Measurements from ENCODE around the gene TMBIM1. TPM values are rescaled to one million over a fixed set of nuclear protein-coding genes. Genes with fewer than 3 reads are reported as not detected.
A peak's percentile ranks its signal among the peaks of the same experiment; 100 is the strongest.

Gene TMBIM1
- total RNA-seq, 1 donor from 2014 or later = 86.4 TPM

DNA sequence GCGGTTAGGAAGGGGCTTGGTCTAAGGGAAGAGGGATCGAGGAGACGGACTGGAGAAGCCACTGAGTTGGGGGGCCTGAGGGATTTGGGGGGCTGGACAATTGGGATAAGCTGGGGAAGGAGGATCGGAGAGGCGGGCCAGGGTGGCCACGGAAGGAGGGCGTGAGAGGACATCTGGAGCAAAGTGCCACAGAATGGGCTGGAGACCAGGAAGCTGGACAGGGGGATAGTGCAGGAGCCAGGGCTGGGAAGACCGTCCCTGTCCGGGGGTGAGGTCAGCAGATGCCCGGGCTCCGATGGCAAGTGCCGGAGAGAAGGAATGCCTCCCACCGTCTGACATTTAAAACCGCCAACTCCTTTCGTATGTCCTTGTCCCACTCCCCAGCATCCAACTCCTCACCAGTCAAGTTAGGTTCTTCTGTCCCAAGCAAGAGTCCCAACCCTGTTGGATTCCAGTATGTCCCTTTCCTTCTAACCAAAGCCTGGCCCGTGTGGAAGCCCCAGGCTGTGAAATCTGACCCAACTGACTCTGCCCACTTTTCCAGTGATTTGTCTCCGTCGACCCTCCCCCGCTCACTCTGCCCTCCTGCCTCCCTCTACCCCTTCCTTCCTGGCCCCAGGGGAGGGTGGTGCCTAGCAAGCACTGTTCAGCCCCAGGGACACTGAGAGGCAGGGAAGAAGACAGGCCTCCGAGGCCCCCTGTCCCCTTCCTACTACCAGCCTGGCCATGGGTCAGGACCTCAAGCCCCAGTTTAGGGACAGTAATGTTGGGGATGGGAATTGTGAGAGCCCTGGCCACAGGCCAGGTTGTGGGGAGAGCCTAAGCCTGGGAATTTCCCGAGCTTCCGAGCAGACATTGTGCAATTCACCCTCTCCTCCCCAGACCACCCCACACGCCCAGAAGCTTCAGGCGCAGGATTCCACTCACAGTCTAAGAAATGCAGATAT is 31.5 kb upstream of the TMBIM1 start:
- no peaks in the 10 kb centered on the region for H3K36me3 Mint-ChIP-seq (ENCODE audit: unreplicated experiment)
- no peaks in the 10 kb centered on the region for H3K9me3 Mint-ChIP-seq (ENCODE audit: unreplicated experiment)
- no peaks in the 10 kb centered on the region for H3K27me3 Mint-ChIP-seq (ENCODE audit: unreplicated experiment)
- no peak for DNase-seq (ENCODE audit: extremely low spot score, unreplicated experiment)
- H3K4me1 Mint-ChIP-seq (ENCODE audit: unreplicated experiment) = peaks cover 36% of the 10 kb centered on the region
- peak overlapping the region; percentile 94 for H3K27ac Mint-ChIP-seq (ENCODE audit: unreplicated experiment)
- no peak for TF ChIP-seq CTCF (IDR thresholded peaks at IDR 0.05)
- H3K4me3 Mint-ChIP-seq (ENCODE audit: unreplicated experiment) = peak overlapping the region; percentile 97

GRCh38 chr2:218322768-218323525 is 30.6 kb upstream of the TMBIM1 start:
- Mint-ChIP-seq H3K4me3 (ENCODE audit: unreplicated experiment) (peak overlapping the region; percentile 97), H3K36me3 (ENCODE audit: unreplicated experiment) (no peaks in the 10 kb centered on the region), H3K9me3 (ENCODE audit: unreplicated experiment) (no peaks in the 10 kb centered on the region), H3K27ac (ENCODE audit: unreplicated experiment) (peak overlapping the region; percentile 94), H3K27me3 (ENCODE audit: unreplicated experiment) (no peaks in the 10 kb centered on the region), H3K4me1 (ENCODE audit: unreplicated experiment) (peaks cover 36% of the 10 kb centered on the region)
- DNase-seq (ENCODE audit: extremely low spot score, unreplicated experiment) = peak; percentile 92
- TF ChIP-seq CTCF (IDR thresholded peaks at IDR 0.05) = no peak

GRCh38 chr2:218320704-218321336 is 28.5 kb upstream of the TMBIM1 start:
- no peaks in the 10 kb centered on the region for H3K27me3 Mint-ChIP-seq (ENCODE audit: unreplicated experiment)
- TF ChIP-seq CTCF (IDR thresholded peaks at IDR 0.05) = no peak
- no peak overlapping the region for H3K4me3 Mint-ChIP-seq (ENCODE audit: unreplicated experiment)
- peaks cover 33% of the 10 kb centered on the region for H3K4me1 Mint-ChIP-seq (ENCODE audit: unreplicated experiment)
- DNase-seq (ENCODE audit: extremely low spot score, unreplicated experiment) = no peak
- no peaks in the 10 kb centered on the region for H3K9me3 Mint-ChIP-seq (ENCODE audit: unreplicated experiment)
- H3K27ac Mint-ChIP-seq (ENCODE audit: unreplicated experiment) = peak overlapping the region; percentile 14
- H3K36me3 Mint-ChIP-seq (ENCODE audit: unreplicated experiment) = no peaks in the 10 kb centered on the region

- H3K9me3 Mint-ChIP-seq (ENCODE audit: unreplicated experiment) = no peaks in the 10 kb centered on the region
- no peak overlapping the region for H3K4me3 Mint-ChIP-seq (ENCODE audit: unreplicated experiment)
- H3K27ac Mint-ChIP-seq (ENCODE audit: unreplicated experiment) = no peak overlapping the region
- no peaks in the 10 kb centered on the region for H3K27me3 Mint-ChIP-seq (ENCODE audit: unreplicated experiment)
- DNase-seq (ENCODE audit: extremely low spot score, unreplicated experiment) = no peak
- H3K4me1 Mint-ChIP-seq (ENCODE audit: unreplicated experiment) = peaks cover 27% of the 10 kb centered on the region
- TF ChIP-seq CTCF (IDR thresholded peaks at IDR 0.05) = no peak
- H3K36me3 Mint-ChIP-seq (ENCODE audit: unreplicated experiment) = no peaks in the 10 kb centered on the region
Observed at GRCh38 chr2:218319813-218320365, 27.6 kb upstream of the TMBIM1 start.
